Adipocyte (in vitro differentiated cells): ENCODE results near the gene SHISA5.
"Not testable (repeated sequence)": the region's sequence is repeated elsewhere in the genome, so short reads cannot be mapped to it uniquely, and the experiment has no call there.

Experiments
- DNase-seq: peaks from one replicate; pipeline ENCODE4 v3.0.0-alpha.2; 2015; ENCODE audit warnings: low read depth
- H3K27me3 ChIP-seq: replicated peaks from 2 replicates; pipeline ENCODE4 v1.7.0; 2013; ENCODE audit warnings: mild to moderate bottlenecking, low read length, moderate library complexity; ENCODE audit not compliant: control insufficient read depth, insufficient read depth
- H3K36me3 ChIP-seq: 2 replicates; pipeline ENCODE4 v1.7.0; 2013; ENCODE audit warnings: low read length, mild to moderate bottlenecking, moderate library complexity; ENCODE audit not compliant: control insufficient read depth, insufficient read depth, severe bottlenecking
- H3K4me1 ChIP-seq: 2 replicates; pipeline ENCODE4 v1.7.0; 2013; ENCODE audit warnings: mild to moderate bottlenecking, low read length, moderate library complexity; ENCODE audit not compliant: control insufficient read depth, insufficient read depth
- H3K4me3 ChIP-seq: 2 replicates; pipeline ENCODE4 v1.7.0; 2013; ENCODE audit warnings: mild to moderate bottlenecking, low read length, moderate library complexity
- H3K9ac ChIP-seq: 2 replicates; pipeline ENCODE4 v1.7.0; 2013; ENCODE audit warnings: mild to moderate bottlenecking, low read length, moderate library complexity
- H3K9me3 ChIP-seq: 2 replicates; pipeline ENCODE4 v1.7.0; 2013; ENCODE audit warnings: mild to moderate bottlenecking, low read length, moderate library complexity; ENCODE audit not compliant: control insufficient read depth

SHISA5 gene

GRCh38 chr3:48465531-48466378 lies 38.2 kb downstream of the SHISA5 start:
- H3K27me3 ChIP-seq = no peaks in the 10 kb centered on the region
- peak; percentile 100 for DNase-seq
- peak overlapping the region; percentile 91 for H3K4me3 ChIP-seq
- peaks cover 36% of the 10 kb centered on the region for H3K36me3 ChIP-seq
- no peaks in the 10 kb centered on the region for H3K9me3 ChIP-seq
- H3K4me1 ChIP-seq = peaks cover 35% of the 10 kb centered on the region
- peak overlapping the region; percentile 93 for H3K9ac ChIP-seq

- no peak overlapping the region for H3K4me3 ChIP-seq
- no peaks in the 10 kb centered on the region for H3K27me3 ChIP-seq
- peak overlapping the region; percentile 93 for H3K9ac ChIP-seq
- peaks cover 42% of the 10 kb centered on the region for H3K36me3 ChIP-seq
- H3K9me3 ChIP-seq = no peaks in the 10 kb centered on the region
- no peak for DNase-seq
- H3K4me1 ChIP-seq = peaks cover 33% of the 10 kb centered on the region
These were observed 38.8 kb downstream of the SHISA5 start for GRCh38 chr3:48465237-48465530.

GRCh38 chr3:48464713-48465221 lies 39.2 kb downstream of the SHISA5 start:
- DNase-seq = no peak
- H3K9ac ChIP-seq = peak overlapping the region; percentile 93
- H3K4me3 ChIP-seq = no peak overlapping the region
- H3K36me3 ChIP-seq = peaks cover 46% of the 10 kb centered on the region
- no peaks in the 10 kb centered on the region for H3K9me3 ChIP-seq
- H3K27me3 ChIP-seq = no peaks in the 10 kb centered on the region
- H3K4me1 ChIP-seq = peaks cover 29% of the 10 kb centered on the region

- Histone ChIP-seq H3K9me3 (no peaks in the 10 kb centered on the region), H3K9ac (no peak overlapping the region), H3K4me3 (no peak overlapping the region), H3K4me1 (peaks cover 28% of the 10 kb centered on the region), H3K27me3 (no peaks in the 10 kb centered on the region), H3K36me3 (peaks cover 49% of the 10 kb centered on the region)
- no peak for DNase-seq
These were observed 40.3 kb downstream of the SHISA5 start for GRCh38 chr3:48463703-48464102.

GRCh38 chr3:48461767-48462166 lies 42.2 kb downstream of the SHISA5 start:
- not testable (repeated sequence) for H3K9me3 ChIP-seq, DNase-seq, H3K9ac ChIP-seq, H3K4me1 ChIP-seq, H3K27me3 ChIP-seq, H3K4me3 ChIP-seq
- H3K36me3 ChIP-seq = peaks cover 41% of the 10 kb centered on the region

GRCh38 chr3:48460517-48460902 lies 43.5 kb downstream of the SHISA5 start:
- Histone ChIP-seq H3K9ac (no peak overlapping the region), H3K27me3 (no peaks in the 10 kb centered on the region), H3K36me3 (peaks cover 49% of the 10 kb centered on the region), H3K4me1 (peaks cover 6% of the 10 kb centered on the region), H3K9me3 (no peaks in the 10 kb centered on the region), H3K4me3 (no peak overlapping the region)
- no peak for DNase-seq

- peaks cover 55% of the 10 kb centered on the region for H3K36me3 ChIP-seq
- H3K27me3 ChIP-seq = no peaks in the 10 kb centered on the region
- no peak for DNase-seq
- H3K9me3 ChIP-seq = no peaks in the 10 kb centered on the region
- no peak overlapping the region for H3K4me3 ChIP-seq
- peaks cover 1% of the 10 kb centered on the region for H3K4me1 ChIP-seq
- no peak overlapping the region for H3K9ac ChIP-seq
These were observed 44.0 kb downstream of the SHISA5 start for GRCh38 chr3:48459773-48460516.

- DNase-seq = no peak
- no peaks in the 10 kb centered on the region for H3K27me3 ChIP-seq
- H3K9ac ChIP-seq = no peak overlapping the region
- H3K36me3 ChIP-seq = peaks cover 59% of the 10 kb centered on the region
- no peaks in the 10 kb centered on the region for H3K4me1 ChIP-seq
- no peaks in the 10 kb centered on the region for H3K9me3 ChIP-seq
- no peak overlapping the region for H3K4me3 ChIP-seq
These were observed 44.6 kb downstream of the SHISA5 start for GRCh38 chr3:48459331-48459730.

- no peak for DNase-seq
- no peaks in the 10 kb centered on the region for H3K9me3 ChIP-seq
- H3K36me3 ChIP-seq = peaks cover 76% of the 10 kb centered on the region
- H3K4me3 ChIP-seq = no peak overlapping the region
- no peak overlapping the region for H3K9ac ChIP-seq
- H3K4me1 ChIP-seq = no peaks in the 10 kb centered on the region
- H3K27me3 ChIP-seq = no peaks in the 10 kb centered on the region
These were observed 47.5 kb downstream of the SHISA5 start for GRCh38 chr3:48456456-48456855.

GRCh38 chr3:48451270-48451669 lies 52.7 kb downstream of the SHISA5 start:
- no peak overlapping the region for H3K4me3 ChIP-seq
- H3K4me1 ChIP-seq = peaks cover 9% of the 10 kb centered on the region
- no peak for DNase-seq
- H3K9ac ChIP-seq = no peak overlapping the region
- H3K36me3 ChIP-seq = peaks cover 40% of the 10 kb centered on the region
- no peaks in the 10 kb centered on the region for H3K9me3 ChIP-seq
- no peaks in the 10 kb centered on the region for H3K27me3 ChIP-seq

- no peaks in the 10 kb centered on the region for H3K9me3 ChIP-seq
- peak; percentile 97 for DNase-seq
- peak within 1 kb of the TSS; percentile 89 for H3K9ac ChIP-seq
- H3K27me3 ChIP-seq = no peaks in the 10 kb centered on the region
- peaks cover 31% of the 10 kb centered on the region for H3K36me3 ChIP-seq
- peaks cover 22% of the 10 kb centered on the region for H3K4me1 ChIP-seq
- H3K4me3 ChIP-seq = peak within 1 kb of the TSS; percentile 89
These were observed 57.4 kb downstream of the SHISA5 start, which contains the start of gene ATRIP for GRCh38 chr3:48446425-48447193. TSS of gene ATRIP (plus strand) at chr3:48446737. CDS start at chr3:48446846, 109 bp downstream.
